NT2/D1 (cell line): ENCODE measurements around the gene ZMAT5.

Source experiments
- SUZ12 ChIP-seq: IDR thresholded peaks from 2 replicates; pipeline ENCODE4 v1.6.1; 2011; ENCODE audit not compliant: insufficient read length, insufficient read depth; ENCODE audit errors: extremely low read depth
- YY1 ChIP-seq: IDR thresholded peaks from 2 replicates; pipeline ENCODE4 v1.6.1; 2011; ENCODE audit not compliant: insufficient read length, insufficient read depth
- ZNF274 ChIP-seq: IDR thresholded peaks from 2 replicates; pipeline ENCODE4 v1.6.1; 2011; ENCODE audit warnings: mild to moderate bottlenecking, low read depth, low read length

DNA sequence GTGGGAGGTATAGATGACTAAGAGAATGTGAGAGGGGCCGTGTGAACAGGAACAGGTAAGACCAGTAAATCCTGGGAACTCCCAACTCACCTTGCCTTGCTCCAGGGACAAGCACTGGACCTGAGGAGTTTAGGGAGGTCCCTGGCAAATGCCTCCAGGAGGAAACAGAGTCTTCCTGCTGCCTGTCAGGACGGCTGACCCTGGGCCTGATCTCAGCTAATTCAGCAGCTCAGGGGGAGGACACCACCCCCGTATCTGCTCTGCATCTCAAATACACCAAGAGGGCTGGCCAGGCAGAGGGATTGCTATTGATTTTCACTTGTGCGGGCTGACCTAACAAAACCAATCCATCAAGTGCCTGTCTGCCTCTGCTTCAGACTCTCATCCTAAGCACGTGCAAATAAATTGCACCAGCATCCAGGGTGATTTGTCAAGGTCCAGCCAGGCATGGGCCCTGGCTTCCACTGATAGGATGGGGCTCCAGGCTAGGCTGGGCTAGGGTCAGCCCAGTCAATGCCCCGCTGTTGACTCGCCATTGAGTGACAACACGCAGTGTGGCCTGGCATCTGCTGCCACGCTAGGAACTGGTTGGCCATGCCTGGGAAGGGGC, 20.7 kb upstream of the ZMAT5 start:
- no peak for TF ChIP-seq YY1
- no peak for TF ChIP-seq SUZ12
- TF ChIP-seq ZNF274: no peak
